OCI-LY1 (cell line): Measurements from ENCODE around the gene SH3GL2.

Source experiments
- CTCF ChIP-seq: fragments of 200-600 bp; sonication (generic), shearing (Covaris generic); IDR thresholded peaks from 2 replicates; pipeline ENCODE4 v1.5.1; 2017; ENCODE audit warnings: mild to moderate bottlenecking, antibody characterized with exemption, low read length, moderate library complexity, mixed read lengths
- EZH2 ChIP-seq: fragments of 200-600 bp; sonication (generic), shearing (Covaris generic); IDR thresholded peaks from 2 replicates; pipeline ENCODE4 v1.8.0; 2017; ENCODE audit warnings: borderline replicate concordance, mixed run types, mild to moderate bottlenecking, antibody characterized with exemption, low read length, moderate library complexity, mixed read lengths

- TF ChIP-seq CTCF, result no peak
- no peak for TF ChIP-seq EZH2
Measured at GRCh38 chr9:17734674-17735073, 155.8 kb downstream of the SH3GL2 start.
